GM12878 (cell line): ENCODE measurements around the gene NTF4. TPM values are rescaled to one million over a fixed set of nuclear protein-coding genes. Genes with fewer than 3 reads are reported as not detected.
"Not testable (repeated sequence)": the region's sequence is repeated elsewhere in the genome, so short reads cannot be mapped to it uniquely, and the experiment has no call there.

Source experiments
- ATAC-seq: fragments of 200-7000 bp; cut with Tn5 transposase; 3 replicates; pipeline ENCODE4 v1.9.1; 2020; ENCODE audit warnings: mild to moderate bottlenecking, moderate library complexity
- BruUV-seq: library from RNA; stranded (reverse); fragments of 400-500 nt; replicated peaks from 2 replicates; lab custom pipeline; 2021; lab: Mats Ljungman, UMichigan
- CTCF ChIA-PET: fragments of 300-600 bp; sonication (Branson Sonifier 250); formaldehyde crosslinking; extraction: SDS; loops from one replicate; lab custom pipeline; 2021; ENCODE audit warnings: inconsistent platforms; lab: Yijun Ruan, JAX
- POLR2A ChIA-PET: fragments of 350-600 bp; formaldehyde crosslinking; extraction: SDS; loops from one replicate; lab custom pipeline; 2021; ENCODE audit warnings: inconsistent platforms; lab: Charles Lee
- RAD21 ChIA-PET: fragments of 300-600 bp; sonication (Branson Sonifier 250); formaldehyde crosslinking; loops from one replicate; lab custom pipeline; 2023; ENCODE audit warnings: antibody characterized with exemption; ENCODE audit not compliant: unreplicated experiment; lab: Charles Lee
- SMC1A ChIA-PET: fragments of 300-600 bp; sonication (Branson Sonifier 250); formaldehyde crosslinking; loops from one replicate; lab custom pipeline; 2023; ENCODE audit not compliant: unreplicated experiment, uncharacterized antibody; lab: Charles Lee
- DNase-seq: peaks from one replicate; pipeline ENCODE4 v3.0.0-alpha.2; 2011; ENCODE audit warnings: low read depth, low spot score
- FAIRE-seq: peaks from 3 replicates; lab custom pipeline; 2011; peaks lifted over from hg19 to GRCh38; lab: Jason Lieb, UNC
- H2AFZ ChIP-seq: 2 replicates; pipeline ENCODE4 v1.6.0; 2011; ENCODE audit warnings: low read depth, low read length, control low read depth; ENCODE audit not compliant: control insufficient read depth
- H3K27ac ChIP-seq: 2 replicates; pipeline ENCODE4 v1.5.1; 2011; ENCODE audit warnings: control low read depth; ENCODE audit not compliant: control insufficient read depth, insufficient read depth
- H3K27me3 ChIP-seq, 2 experiments: replicated peaks in 1 of 2; 2 replicates each; pipeline versions ENCODE4 v1.6.0 to v1.6.1; 2011; ENCODE audit warnings: low read length in 1 of 2; ENCODE audit not compliant: control insufficient read depth in 2 of 2, insufficient read depth in 2 of 2
- H3K36me3 ChIP-seq, 2 experiments: 2 replicates each; pipeline ENCODE4 v1.5.1; 2011; ENCODE audit warnings: low read length in 1 of 2; ENCODE audit not compliant: control insufficient read depth in 2 of 2, insufficient read depth in 2 of 2
- H3K4me1 ChIP-seq: 2 replicates; pipeline ENCODE4 v1.6.1; 2011; ENCODE audit warnings: mild to moderate bottlenecking, low read length, moderate library complexity, mixed read lengths; ENCODE audit not compliant: control insufficient read depth, insufficient read depth
- H3K4me2 ChIP-seq: 2 replicates; pipeline ENCODE4 v1.6.0; 2011; ENCODE audit warnings: control low read depth; ENCODE audit not compliant: control insufficient read depth, insufficient read depth
- H3K4me3 ChIP-seq: fragments of 200-600 bp; sonication (generic); 2 replicates; pipeline ENCODE4 v1.5.1; 2016
- H3K79me2 ChIP-seq: 2 replicates; pipeline ENCODE4 v1.6.0; 2011; ENCODE audit warnings: low read length; ENCODE audit not compliant: control insufficient read depth, insufficient read depth
- H3K9ac ChIP-seq: 2 replicates; pipeline ENCODE4 v1.8.0; 2011; ENCODE audit warnings: low read length, control low read depth, mixed read lengths; ENCODE audit not compliant: control insufficient read depth, insufficient read depth
- H3K9me3 ChIP-seq: replicated peaks from 3 replicates; pipeline ENCODE4 v1.5.1; 2011; ENCODE audit warnings: mild to moderate bottlenecking, low read length; ENCODE audit not compliant: control insufficient read depth, insufficient read depth
- H4K20me1 ChIP-seq: 2 replicates; pipeline ENCODE4 v1.6.0; 2011; ENCODE audit not compliant: control insufficient read depth, insufficient read depth
- WGBS: methylation state at CpG from one replicate; pipeline ENCODE4 v1.1.6; 2016; ENCODE audit warnings: low lambda C conversion rate; ENCODE audit not compliant: insufficient replicate concordance, insufficient coverage; ENCODE audit errors: missing lambda C conversion rate; 5-methylcytosine and 5-hydroxymethylcytosine counted together
- in situ Hi-C: fragments of 300-500 bp; cut with MboI; formaldehyde crosslinking; loops from 9 replicates; pipeline ENCODE4 v1.14.3; 2018; ENCODE audit warnings: mixed read lengths
- intact Hi-C: fragments of 100-400 bp; cut with micrococcal nuclease; formaldehyde crosslinking; loops from one replicate; pipeline ENCODE4 v1.14.2; 2022; ENCODE audit not compliant: unreplicated experiment
- polyA plus RNA-seq, 11 experiments: library from polyadenylated mRNA; depleted of rRNA in 4 of 11; unstranded in 6 of 11; stranded (reverse) in 5 of 11; fragments of >200 nt; fragmentation: Nextera tagmentation in 4 of 11; fragmentation: Illumina TruSeq in 1 of 11; extraction: Ambion mirVana in 4 of 11; extraction: Trizol in 1 of 11; gene quantifications; 1 replicate in 1 of 11; 2 replicates in 10 of 11; pipeline versions ENCODE4 v1.2.1 to v1.2.3, GENCODE V29; 2011 to 2016; ENCODE audit warnings: inconsistent platforms in 2 of 11, missing spikeins in 2 of 11, low read depth in 1 of 11
- total RNA-seq, 4 experiments: library from RNA; depleted of rRNA in 3 of 4; stranded (reverse); fragments of >200 nt in 3 of 4; fragmentation: Illumina TruSeq in 1 of 4; extraction: Trizol in 1 of 4; gene quantifications; 2 replicates each; pipeline versions ENCODE4 v1.2.1 to v1.2.3, GENCODE V29; 2013 to 2021

NTF4 gene
- total and polyA plus RNA-seq, 10 of the 15 experiments (the other 5 are each of a cell fraction or from before 2014, with no cell fraction given) = not detected

DNA sequence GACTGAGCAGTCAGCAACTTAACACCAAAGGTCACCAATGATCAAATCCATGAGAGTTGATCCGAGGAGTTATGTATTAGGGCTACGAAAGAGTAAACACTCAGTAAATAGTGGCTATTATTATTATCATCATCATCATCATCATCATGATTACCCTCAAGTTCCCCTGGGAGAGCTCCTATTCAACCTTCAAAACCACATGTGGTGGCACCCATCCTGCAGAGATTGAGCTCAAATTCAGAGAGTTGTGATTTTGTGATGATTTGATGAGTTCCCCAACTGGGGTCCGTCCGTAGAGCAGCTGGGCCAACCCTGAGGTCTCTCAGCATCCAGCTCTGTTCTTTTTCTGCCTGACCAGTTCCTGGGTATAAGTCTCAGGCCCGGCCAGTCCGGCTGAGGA lies 39.5 kb downstream of the NTF4 start:
- H4K20me1 ChIP-seq, RAD21 ChIA-PET, SMC1A ChIA-PET, H3K4me3 ChIP-seq, H3K79me2 ChIP-seq, H3K9me3 ChIP-seq, CTCF ChIA-PET, FAIRE-seq, H3K4me2 ChIP-seq, DNase-seq, in situ Hi-C loops, POLR2A ChIA-PET, H3K27me3 ChIP-seq, H3K36me3 ChIP-seq, BruUV-seq, H3K27ac ChIP-seq, intact Hi-C loops, ATAC-seq, H3K9ac ChIP-seq, H2AFZ ChIP-seq: not testable (repeated sequence)
- peaks cover 10% of the 10 kb centered on the region for H3K4me1 ChIP-seq
- WGBS = 30% methylated on average over 4 of the region's 6 CpGs

DNA sequence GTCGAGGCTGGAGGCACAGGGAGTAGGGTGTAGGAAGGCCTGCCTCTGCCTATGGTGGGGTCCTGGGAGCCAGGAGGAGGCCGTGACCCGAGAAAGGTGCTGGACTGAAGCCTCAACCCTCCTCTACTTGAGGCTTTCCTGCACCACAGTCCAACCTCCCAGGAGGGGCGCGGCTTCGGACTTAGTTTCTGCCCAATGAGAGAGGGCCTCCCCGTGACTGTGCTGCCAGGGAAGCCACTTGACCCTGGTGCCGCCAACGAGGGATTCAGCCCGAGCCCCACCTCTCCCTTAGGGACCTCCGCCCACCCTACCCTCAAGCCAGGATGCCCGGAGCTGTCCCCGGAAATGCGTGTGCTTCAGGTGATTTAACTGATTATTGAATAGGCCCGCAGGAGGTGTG lies 40.4 kb downstream of the NTF4 start, which contains the start of gene CGB3:
Gene CGB3, minus strand, starts transcription at position 101 of the 400 bp plus-strand sequence. CDS start 362 bp downstream, outside the sequence.
- RAD21 ChIA-PET, POLR2A ChIA-PET, FAIRE-seq, SMC1A ChIA-PET, CTCF ChIA-PET, H3K4me3 ChIP-seq, ATAC-seq, BruUV-seq, H3K79me2 ChIP-seq, H3K27ac ChIP-seq, intact Hi-C loops, H2AFZ ChIP-seq, H3K36me3 ChIP-seq, H3K9me3 ChIP-seq, DNase-seq, H3K9ac ChIP-seq, H3K27me3 ChIP-seq, H3K4me2 ChIP-seq, in situ Hi-C loops, H4K20me1 ChIP-seq: not testable (repeated sequence)
- 28% methylated on average over 15 of the region's 15 CpGs for WGBS
- peaks cover 10% of the 10 kb centered on the region for H3K4me1 ChIP-seq
